ENCODE measurements around the gene CDK10.

The CDK10 gene

GRCh38 chr16:89712274-89712781 is 25.8 kb downstream of the CDK10 start:
- Histone ChIP-seq H3K79me2 (ENCODE audit: control insufficient read depth, insufficient read depth, low read length) (no peaks in the 10 kb centered on the region), H4K8ac (ENCODE audit: low read depth, low read length) (no peak overlapping the region), H2BK120ac (ENCODE audit: low read depth, low read length) (no peak overlapping the region), H3K27ac (ENCODE audit: low read depth, low read length) (no peak overlapping the region), H3K4me3 (ENCODE audit: low read length) (peak overlapping the region; percentile 66), H3K23ac (ENCODE audit: low read length) (no peak overlapping the region), H2AK5ac (ENCODE audit: low read length) (no peak overlapping the region), H2BK15ac (replicated peaks; ENCODE audit: low read depth) (no peak overlapping the region), H3K9ac (ENCODE audit: low read length) (peak overlapping the region; percentile 88), H3K4ac (ENCODE audit: low read depth, low read length) (no peak overlapping the region), H4K5ac (ENCODE audit: low read length) (no peak overlapping the region), H3K36me3 (ENCODE audit: control insufficient read depth, insufficient read depth, low read length) (no peaks in the 10 kb centered on the region), H3K79me1 (ENCODE audit: low read length) (no peaks in the 10 kb centered on the region), H2BK5ac (ENCODE audit: low read length) (no peak overlapping the region), H3K27me3 (ENCODE audit: insufficient read depth, low read length, poor library complexity) (no peaks in the 10 kb centered on the region), H3K18ac (ENCODE audit: low read length) (no peak overlapping the region), H3K4me2 (ENCODE audit: low read length) (peak overlapping the region; percentile 3), H3K4me1 (ENCODE audit: control insufficient read depth, low read depth, low read length) (no peaks in the 10 kb centered on the region), H3K56ac (ENCODE audit: low read length) (peak overlapping the region; percentile 93)
- DNase-seq = peak; percentile 33
- no CpG with 5 or more reads among the region's 22 CpGs for WGBS (ENCODE audit: extremely low coverage, insufficient coverage, low lambda C conversion rate)

GRCh38 chr16:89716493-89716892 is 30.0 kb downstream of the CDK10 start:
- Histone ChIP-seq H3K79me1 (ENCODE audit: low read length) (no peaks in the 10 kb centered on the region), H3K9ac (ENCODE audit: low read length) (no peak overlapping the region), H4K8ac (ENCODE audit: low read depth, low read length) (no peak overlapping the region), H3K27me3 (ENCODE audit: insufficient read depth, low read length, poor library complexity) (no peaks in the 10 kb centered on the region), H3K23ac (ENCODE audit: low read length) (no peak overlapping the region), H3K27ac (ENCODE audit: low read depth, low read length) (no peak overlapping the region), H3K18ac (ENCODE audit: low read length) (no peak overlapping the region), H3K4me1 (ENCODE audit: control insufficient read depth, low read depth, low read length) (no peaks in the 10 kb centered on the region), H3K36me3 (ENCODE audit: control insufficient read depth, insufficient read depth, low read length) (no peaks in the 10 kb centered on the region), H2BK5ac (ENCODE audit: low read length) (no peak overlapping the region), H3K79me2 (ENCODE audit: control insufficient read depth, insufficient read depth, low read length) (no peaks in the 10 kb centered on the region), H3K4ac (ENCODE audit: low read depth, low read length) (no peak overlapping the region), H2BK15ac (replicated peaks; ENCODE audit: low read depth) (no peak overlapping the region), H4K5ac (ENCODE audit: low read length) (no peak overlapping the region), H2AK5ac (ENCODE audit: low read length) (no peak overlapping the region), H3K4me3 (ENCODE audit: low read length) (no peak overlapping the region), H2BK120ac (ENCODE audit: low read depth, low read length) (no peak overlapping the region), H3K56ac (ENCODE audit: low read length) (no peak overlapping the region), H3K4me2 (ENCODE audit: low read length) (no peak overlapping the region)
- WGBS (ENCODE audit: extremely low coverage, insufficient coverage, low lambda C conversion rate) = no CpG with 5 or more reads among the region's 15 CpGs
- DNase-seq = no peak

- Histone ChIP-seq H3K79me1 (ENCODE audit: low read length) (no peaks in the 10 kb centered on the region), H2BK5ac (ENCODE audit: low read length) (no peak overlapping the region), H3K23ac (ENCODE audit: low read length) (no peak overlapping the region), H2BK120ac (ENCODE audit: low read depth, low read length) (no peak overlapping the region), H3K56ac (ENCODE audit: low read length) (no peak overlapping the region), H3K27me3 (ENCODE audit: insufficient read depth, low read length, poor library complexity) (no peaks in the 10 kb centered on the region), H3K4me1 (ENCODE audit: control insufficient read depth, low read depth, low read length) (no peaks in the 10 kb centered on the region), H3K27ac (ENCODE audit: low read depth, low read length) (no peak overlapping the region), H3K9ac (ENCODE audit: low read length) (no peak overlapping the region), H2AK5ac (ENCODE audit: low read length) (no peak overlapping the region), H3K79me2 (ENCODE audit: control insufficient read depth, insufficient read depth, low read length) (no peaks in the 10 kb centered on the region), H4K8ac (ENCODE audit: low read depth, low read length) (no peak overlapping the region), H3K18ac (ENCODE audit: low read length) (no peak overlapping the region), H2BK15ac (replicated peaks; ENCODE audit: low read depth) (no peak overlapping the region), H3K4ac (ENCODE audit: low read depth, low read length) (no peak overlapping the region), H3K4me2 (ENCODE audit: low read length) (no peak overlapping the region), H3K4me3 (ENCODE audit: low read length) (no peak overlapping the region), H3K36me3 (ENCODE audit: control insufficient read depth, insufficient read depth, low read length) (no peaks in the 10 kb centered on the region), H4K5ac (ENCODE audit: low read length) (no peak overlapping the region)
- DNase-seq = no peak
- no CpG with 5 or more reads among the region's 29 CpGs for WGBS (ENCODE audit: extremely low coverage, insufficient coverage, low lambda C conversion rate)
Observed at GRCh38 chr16:89716916-89717687, 30.6 kb downstream of the CDK10 start.

- H3K27ac ChIP-seq (ENCODE audit: low read depth, low read length) = no peak overlapping the region
- no peak overlapping the region for H2BK120ac ChIP-seq (ENCODE audit: low read depth, low read length)
- no peak overlapping the region for H3K4ac ChIP-seq (ENCODE audit: low read depth, low read length)
- no peak overlapping the region for H3K4me2 ChIP-seq (ENCODE audit: low read length)
- no peak overlapping the region for H2BK15ac ChIP-seq (replicated peaks; ENCODE audit: low read depth)
- no peak overlapping the region for H4K8ac ChIP-seq (ENCODE audit: low read depth, low read length)
- H3K36me3 ChIP-seq (ENCODE audit: control insufficient read depth, insufficient read depth, low read length) = no peaks in the 10 kb centered on the region
- H3K79me1 ChIP-seq (ENCODE audit: low read length) = peaks cover 4% of the 10 kb centered on the region
- no peak overlapping the region for H3K23ac ChIP-seq (ENCODE audit: low read length)
- peaks cover 4% of the 10 kb centered on the region for H3K4me1 ChIP-seq (ENCODE audit: control insufficient read depth, low read depth, low read length)
- H3K9ac ChIP-seq (ENCODE audit: low read length) = no peak overlapping the region
- no peaks in the 10 kb centered on the region for H3K27me3 ChIP-seq (ENCODE audit: insufficient read depth, low read length, poor library complexity)
- no peak overlapping the region for H3K56ac ChIP-seq (ENCODE audit: low read length)
- no CpG with 5 or more reads among the region's 24 CpGs for WGBS (ENCODE audit: extremely low coverage, insufficient coverage, low lambda C conversion rate)
- no peak overlapping the region for H2BK5ac ChIP-seq (ENCODE audit: low read length)
- no peak overlapping the region for H3K4me3 ChIP-seq (ENCODE audit: low read length)
- no peak overlapping the region for H3K18ac ChIP-seq (ENCODE audit: low read length)
- no peak for DNase-seq
- H2AK5ac ChIP-seq (ENCODE audit: low read length) = no peak overlapping the region
- no peak overlapping the region for H4K5ac ChIP-seq (ENCODE audit: low read length)
- no peaks in the 10 kb centered on the region for H3K79me2 ChIP-seq (ENCODE audit: control insufficient read depth, insufficient read depth, low read length)
Observed at GRCh38 chr16:89717688-89718505, 31.4 kb downstream of the CDK10 start.

GRCh38 chr16:89720551-89720812 is 34.0 kb downstream of the CDK10 start:
- no CpG with 5 or more reads among the region's 29 CpGs for WGBS (ENCODE audit: extremely low coverage, insufficient coverage, low lambda C conversion rate)
- no peak overlapping the region for H2BK15ac ChIP-seq (replicated peaks; ENCODE audit: low read depth)
- H3K4me3 ChIP-seq (ENCODE audit: low read length) = peak overlapping the region; percentile 50
- peak overlapping the region; percentile 84 for H3K9ac ChIP-seq (ENCODE audit: low read length)
- peak overlapping the region; percentile 60 for H3K4me2 ChIP-seq (ENCODE audit: low read length)
- H2AK5ac ChIP-seq (ENCODE audit: low read length) = no peak overlapping the region
- H3K4ac ChIP-seq (ENCODE audit: low read depth, low read length) = no peak overlapping the region
- H2BK120ac ChIP-seq (ENCODE audit: low read depth, low read length) = no peak overlapping the region
- no peak overlapping the region for H4K5ac ChIP-seq (ENCODE audit: low read length)
- H3K27me3 ChIP-seq (ENCODE audit: insufficient read depth, low read length, poor library complexity) = no peaks in the 10 kb centered on the region
- H3K79me1 ChIP-seq (ENCODE audit: low read length) = peaks cover 4% of the 10 kb centered on the region
- H3K56ac ChIP-seq (ENCODE audit: low read length) = peak overlapping the region; percentile 94
- no peak overlapping the region for H2BK5ac ChIP-seq (ENCODE audit: low read length)
- H4K8ac ChIP-seq (ENCODE audit: low read depth, low read length) = no peak overlapping the region
- peak overlapping the region; percentile 88 for H3K27ac ChIP-seq (ENCODE audit: low read depth, low read length)
- peak; percentile 52 for DNase-seq
- no peak overlapping the region for H3K23ac ChIP-seq (ENCODE audit: low read length)
- peak overlapping the region; percentile 19 for H3K18ac ChIP-seq (ENCODE audit: low read length)
- H3K4me1 ChIP-seq (ENCODE audit: control insufficient read depth, low read depth, low read length) = peaks cover 4% of the 10 kb centered on the region
- no peaks in the 10 kb centered on the region for H3K79me2 ChIP-seq (ENCODE audit: control insufficient read depth, insufficient read depth, low read length)
- no peaks in the 10 kb centered on the region for H3K36me3 ChIP-seq (ENCODE audit: control insufficient read depth, insufficient read depth, low read length)
